Superior temporal gyrus (tissue), 1 donor: ENCODE data around the gene GRIP2.

Source experiments
- DNase-seq: peaks from one replicate; pipeline ENCODE4 v3.0.0-alpha.2; 2016; ENCODE audit errors: extremely low spot score

GRIP2 gene

DNA sequence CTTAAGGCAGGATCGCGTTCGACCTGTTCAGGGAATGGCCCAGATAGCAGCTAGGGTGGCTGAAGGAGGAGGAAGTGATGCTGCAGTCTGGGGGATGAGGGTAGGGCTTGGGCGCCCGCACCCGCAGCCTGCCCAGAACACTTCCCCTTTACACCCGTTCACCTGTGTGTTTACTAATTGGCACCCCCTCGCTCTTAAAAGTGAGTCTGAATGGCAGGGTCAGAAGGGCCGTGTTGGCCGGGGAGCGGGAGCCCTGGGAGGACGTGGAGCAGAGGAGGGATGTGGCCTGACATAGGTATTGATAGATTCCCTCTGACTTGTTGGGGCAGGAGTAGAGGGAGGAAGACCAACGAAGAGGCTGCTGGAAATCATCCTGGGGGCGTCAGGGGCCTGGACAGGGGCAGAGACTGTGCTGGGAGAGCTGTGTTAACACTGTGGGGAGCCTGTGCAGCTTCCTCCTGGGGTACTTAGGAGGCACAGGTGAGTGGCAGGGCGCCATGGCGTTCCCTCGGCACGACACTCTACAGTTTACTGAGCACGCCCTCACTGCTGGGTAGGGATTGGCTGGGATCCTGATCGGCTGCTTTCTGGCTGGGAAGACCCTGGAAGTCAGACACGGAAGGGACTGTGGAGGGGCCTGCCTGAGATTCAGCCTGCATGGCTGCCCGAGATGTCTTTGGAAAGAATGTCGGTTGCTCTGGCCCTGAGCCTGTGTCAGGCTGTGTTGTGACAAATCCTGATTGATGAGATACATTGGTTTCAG lies 86.1 kb downstream of the GRIP2 start:
- no peak for DNase-seq

- DNase-seq = peak; percentile 87
These were observed 87.1 kb downstream of the GRIP2 start for GRCh38 chr3:14452740-14453710.

DNA sequence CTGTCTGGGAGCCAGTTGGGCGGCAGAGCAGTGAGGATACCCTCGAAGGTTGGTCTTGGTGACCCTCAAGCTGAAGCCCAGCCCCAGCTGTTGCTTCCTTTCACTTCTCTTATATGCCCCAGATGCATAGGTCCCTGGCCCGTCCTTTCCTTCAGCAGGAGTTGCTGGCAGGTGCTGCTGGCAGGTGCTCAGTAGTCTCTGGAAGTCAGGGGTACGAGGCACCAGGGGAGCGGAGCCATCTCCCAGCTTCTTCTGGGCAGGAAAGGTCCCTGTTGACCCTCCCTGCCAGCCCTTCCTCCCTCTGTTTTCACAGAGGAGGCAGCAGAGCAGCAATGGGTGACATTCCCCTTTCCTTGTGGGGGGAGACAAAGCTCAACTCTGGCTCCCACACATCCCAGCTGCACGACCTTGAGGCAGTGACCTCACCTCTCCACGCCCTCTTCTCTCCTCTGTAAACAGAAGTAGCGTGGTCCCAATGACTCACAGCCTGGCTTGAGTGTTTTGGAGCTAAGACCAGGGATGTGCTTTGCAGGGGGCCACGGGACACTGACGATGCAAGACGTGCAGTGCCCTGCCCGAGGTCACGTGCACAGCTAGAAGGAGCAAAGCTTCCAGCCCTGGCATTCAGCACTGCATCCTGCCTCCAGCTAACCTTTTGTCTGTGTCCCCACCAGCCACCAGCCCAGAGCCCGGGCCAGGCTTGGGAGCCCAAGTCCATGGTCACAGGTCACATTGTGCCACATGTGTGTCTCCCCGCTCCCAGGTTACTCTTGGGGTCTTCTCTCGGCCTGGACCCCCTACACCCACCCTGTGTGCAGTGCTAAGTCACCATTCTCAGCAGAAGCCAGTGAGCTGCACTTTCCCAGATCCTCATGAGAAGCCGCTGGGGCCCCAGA lies 88.0 kb downstream of the GRIP2 start:
- no peak for DNase-seq

DNA sequence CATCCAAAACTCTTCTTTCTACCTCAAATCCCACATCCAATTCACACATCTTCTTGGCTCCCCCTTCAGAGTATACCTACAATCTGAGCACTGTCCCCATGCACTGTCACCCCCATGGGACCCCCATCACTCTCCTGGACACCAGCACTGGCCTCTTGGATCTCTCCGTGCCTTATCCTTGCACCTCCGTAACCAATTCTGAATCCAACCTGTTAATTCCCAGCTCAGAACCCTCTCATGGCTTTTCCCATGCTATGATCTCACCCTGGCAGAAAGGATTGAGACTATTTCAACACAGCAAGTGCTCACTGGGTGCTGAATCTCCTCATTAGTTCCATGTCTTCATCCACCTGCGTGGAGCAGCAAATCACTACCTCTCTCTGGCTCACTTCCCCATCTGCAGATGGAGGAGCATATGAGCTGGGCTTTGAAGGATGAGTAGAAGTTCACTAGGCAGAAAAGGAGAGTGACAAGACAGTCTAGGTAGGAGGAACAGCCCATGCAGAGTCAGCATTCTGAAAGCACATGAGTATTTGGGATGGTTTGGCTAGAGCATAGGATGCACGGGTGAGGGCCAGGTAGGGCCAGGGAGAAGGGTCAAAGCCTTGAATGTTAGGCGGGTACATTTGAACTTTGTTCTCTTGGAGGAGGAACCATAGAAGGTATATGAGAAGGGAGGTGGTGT lies 89.1 kb downstream of the GRIP2 start:
- DNase-seq = no peak

DNA sequence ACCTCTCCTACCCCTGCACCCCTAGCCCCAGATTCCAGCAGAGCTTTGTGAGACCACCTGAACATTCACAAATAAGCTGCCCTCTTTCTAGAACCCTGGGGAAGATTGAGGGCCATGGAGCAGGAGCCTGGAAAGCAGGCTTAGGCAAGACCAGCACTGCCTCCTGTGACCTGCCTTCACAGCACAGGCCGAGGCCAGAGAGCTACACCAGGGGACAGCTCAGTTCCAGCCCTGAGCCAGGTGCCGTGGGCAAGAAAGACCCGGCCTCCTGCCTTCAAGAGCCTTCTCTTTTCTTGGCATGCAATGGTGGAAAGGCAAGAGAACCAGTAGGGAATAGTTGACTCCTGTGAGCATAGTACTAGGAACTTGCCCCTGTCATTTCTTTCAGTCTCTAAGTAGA lies 89.6 kb downstream of the GRIP2 start:
- DNase-seq = no peak

- no peak for DNase-seq
These were observed 91.1 kb downstream of the GRIP2 start for GRCh38 chr3:14448756-14449727.

GRCh38 chr3:14448063-14448462 lies 92.1 kb downstream of the GRIP2 start:
- no peak for DNase-seq

GRCh38 chr3:14446988-14447570 lies 93.1 kb downstream of the GRIP2 start:
- DNase-seq = no peak

GRCh38 chr3:14445773-14446172 lies 94.4 kb downstream of the GRIP2 start:
- DNase-seq = no peak

DNA sequence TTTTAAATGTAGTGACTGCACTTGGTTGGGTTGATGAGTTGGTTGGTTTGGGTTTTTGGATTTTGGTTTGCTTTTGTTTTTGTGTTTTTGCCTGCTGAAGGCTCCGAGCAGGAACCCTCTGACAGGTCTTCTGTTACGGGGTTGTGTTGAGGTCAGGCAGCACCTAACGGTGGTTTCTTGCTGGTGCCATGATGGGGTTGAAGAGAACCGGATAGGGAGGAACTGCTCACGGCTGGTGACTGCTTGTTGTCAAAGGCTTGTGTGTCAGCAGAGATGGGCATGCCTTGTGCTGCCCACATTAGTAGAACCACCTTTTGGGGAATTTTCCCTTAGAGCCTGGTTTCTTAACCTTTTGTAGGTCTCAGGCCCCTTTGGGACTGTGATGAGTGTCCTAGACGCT lies 95.8 kb downstream of the GRIP2 start:
- DNase-seq = no peak

DNA sequence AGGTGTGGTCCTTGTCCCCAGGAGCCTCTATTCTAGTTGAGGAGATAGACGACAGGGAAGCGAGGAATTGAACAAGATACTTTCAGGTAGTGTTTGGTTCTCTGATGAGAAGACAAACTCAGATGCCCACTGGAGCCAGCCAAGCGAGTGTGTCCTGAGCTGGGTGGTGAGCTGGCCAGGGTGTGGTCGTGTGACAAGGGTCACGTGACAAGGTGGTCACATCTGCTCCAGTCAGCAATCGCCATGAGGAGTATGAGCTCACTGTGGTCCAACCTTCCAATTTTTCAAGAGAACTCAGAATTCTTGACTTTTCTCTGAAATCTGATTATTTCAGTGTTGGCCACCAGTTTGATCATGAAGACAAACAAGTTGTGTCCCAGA lies 98.2 kb downstream of the GRIP2 start:
- no peak for DNase-seq

GRCh38 chr3:14441240-14441919 lies 98.8 kb downstream of the GRIP2 start:
- DNase-seq = no peak

- DNase-seq = no peak
These were observed 99.5 kb downstream of the GRIP2 start for GRCh38 chr3:14440531-14441239.

DNA sequence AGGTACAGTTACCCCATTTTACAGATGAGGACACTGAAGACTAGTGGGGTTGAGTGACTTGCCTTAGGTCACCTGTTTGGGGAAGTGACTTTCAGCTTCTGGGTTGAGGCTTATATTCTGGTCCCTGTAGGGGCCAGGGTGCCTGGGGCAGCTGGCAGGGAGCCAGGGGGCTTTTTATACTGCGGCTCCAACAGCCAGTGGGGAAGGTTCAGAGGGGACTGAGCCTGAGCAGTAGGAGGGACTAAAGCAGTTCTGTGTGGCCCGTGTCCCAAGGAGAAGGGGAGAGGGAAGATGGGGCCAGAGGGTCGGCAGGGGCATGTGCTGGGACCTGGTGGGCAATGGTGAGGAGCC lies 100.0 kb downstream of the GRIP2 start:
- no peak for DNase-seq

- DNase-seq = no peak
These were observed 100.5 kb downstream of the GRIP2 start for GRCh38 chr3:14439501-14440167.
